ENCODE data around the gene DNAAF5.
A peak's percentile ranks its signal among the peaks of the same experiment; 100 is the strongest.
"Not testable (repeated sequence)": the region's sequence is repeated elsewhere in the genome, so short reads cannot be mapped to it uniquely, and the experiment has no call there.

DNAAF5 gene

DNA sequence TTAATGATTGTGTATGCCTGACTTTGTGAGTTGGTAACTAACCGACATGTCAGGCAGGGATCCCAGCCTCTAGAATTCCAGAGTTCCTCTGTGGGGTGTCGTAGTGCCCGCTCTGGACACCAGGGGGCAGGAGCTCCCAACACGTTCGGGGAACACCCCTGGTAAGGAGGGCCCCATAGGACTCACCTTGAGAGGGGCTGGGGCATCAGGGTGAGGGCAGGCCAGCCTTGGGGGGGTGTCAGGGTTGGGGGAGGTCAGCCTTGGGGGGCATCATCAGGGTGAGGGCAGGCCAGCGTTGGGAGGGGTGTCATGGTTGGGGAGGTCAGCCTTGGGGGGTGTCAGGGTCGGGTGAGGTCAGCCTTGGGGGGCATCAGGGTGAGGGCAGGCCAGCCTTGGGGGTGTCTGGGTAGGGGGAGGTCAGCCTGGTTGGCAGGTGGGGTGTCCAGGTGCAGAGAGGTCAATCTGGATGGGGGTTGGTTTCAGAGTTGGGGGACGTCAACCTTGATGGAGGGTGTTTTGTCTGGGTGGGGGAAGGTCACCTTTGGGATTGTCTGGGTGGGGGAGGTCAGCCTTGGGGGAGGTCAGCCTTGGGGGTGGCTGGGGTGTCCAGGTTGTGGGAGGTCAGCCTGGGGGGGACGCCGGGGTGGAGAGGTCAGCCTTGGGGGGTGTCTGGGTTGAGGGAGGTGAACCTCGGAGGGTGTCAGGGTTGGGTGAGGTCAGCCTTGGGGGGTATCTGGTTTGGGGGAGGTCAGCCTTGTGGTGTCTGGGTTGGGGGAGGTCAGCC lies 60.2 kb downstream of the DNAAF5 start:
- peak; percentile 33 to 85 (median 68) for DNase-seq

DNA sequence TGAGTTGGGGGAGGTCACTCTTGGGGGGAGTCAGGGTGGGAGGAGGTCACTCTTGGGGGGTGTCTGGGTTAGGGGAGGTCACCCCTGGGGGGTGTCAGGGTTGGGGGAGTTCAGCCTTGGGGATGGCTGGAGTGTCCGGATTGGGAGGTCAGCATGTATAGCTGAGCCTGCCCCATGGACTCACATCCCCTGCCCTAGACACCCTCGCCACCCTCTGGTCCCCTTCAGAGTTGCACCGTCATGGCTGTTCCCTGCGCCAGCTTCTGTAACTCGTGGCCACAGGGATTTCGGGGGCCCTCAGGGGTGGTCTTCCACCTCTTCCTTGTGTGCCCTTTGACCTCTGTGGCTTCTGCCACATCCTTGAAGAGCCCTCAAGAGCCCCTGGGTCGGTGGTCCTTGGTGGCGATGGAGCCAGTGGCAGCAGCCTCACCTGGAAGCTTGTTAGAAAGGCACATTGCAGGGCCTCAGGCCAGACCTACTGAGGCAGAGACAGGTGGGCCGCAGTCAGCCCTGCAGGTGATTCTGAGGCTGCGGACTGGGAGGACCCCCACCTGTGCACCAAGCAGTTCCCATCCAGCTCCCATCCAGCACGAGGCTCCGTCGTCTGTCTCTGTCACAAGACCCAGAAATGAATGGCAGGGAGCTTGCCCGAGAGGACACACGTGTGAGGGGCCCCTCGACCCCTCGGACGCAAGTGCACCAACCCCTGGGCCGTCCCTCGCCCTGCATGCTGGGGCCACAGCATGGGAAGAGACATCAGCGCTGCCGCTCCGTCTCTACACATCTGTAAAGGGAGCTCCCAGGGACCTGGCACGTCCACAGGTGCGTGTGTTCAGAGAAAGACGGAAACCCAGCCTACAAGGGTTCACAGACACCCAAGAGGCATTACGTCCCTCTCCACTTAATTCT lies 61.1 kb downstream of the DNAAF5 start:
- no peak for DNase-seq
- intact Hi-C loops (cut with DNase I) = loop anchor here (10.0 kb wide), 1 partner anchor 87 kb away; the partner anchor contains the start of gene GET4

More for the DNA sequence above, 60.2 kb downstream of the DNAAF5 start:
- intact Hi-C loops (cut with DNase I) = loop anchor here (10.0 kb wide), 1 partner anchor 88 kb away; the partner anchor contains the start of gene GET4

DNA sequence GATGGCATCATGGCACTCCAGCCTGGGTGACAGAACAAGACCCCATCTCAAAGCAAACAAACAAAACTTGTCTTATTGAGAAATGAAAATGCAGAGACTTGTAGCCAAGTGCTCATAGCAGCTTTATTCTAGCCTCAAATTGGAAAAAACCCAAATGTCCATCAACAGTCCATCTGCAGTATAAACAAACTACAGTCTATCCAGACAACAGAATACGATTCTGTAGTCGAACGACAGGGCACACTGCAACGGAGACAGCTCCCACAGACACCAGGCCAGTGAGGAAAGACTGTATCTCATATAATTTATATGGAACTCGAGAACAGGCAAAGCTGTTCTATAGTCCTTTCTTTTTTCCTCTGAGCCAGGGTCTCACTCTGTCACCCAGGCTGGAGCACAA lies 65.0 kb downstream of the DNAAF5 start:
- intact Hi-C loops (cut with DNase I) = no loop called here
- no peak for DNase-seq

DNA sequence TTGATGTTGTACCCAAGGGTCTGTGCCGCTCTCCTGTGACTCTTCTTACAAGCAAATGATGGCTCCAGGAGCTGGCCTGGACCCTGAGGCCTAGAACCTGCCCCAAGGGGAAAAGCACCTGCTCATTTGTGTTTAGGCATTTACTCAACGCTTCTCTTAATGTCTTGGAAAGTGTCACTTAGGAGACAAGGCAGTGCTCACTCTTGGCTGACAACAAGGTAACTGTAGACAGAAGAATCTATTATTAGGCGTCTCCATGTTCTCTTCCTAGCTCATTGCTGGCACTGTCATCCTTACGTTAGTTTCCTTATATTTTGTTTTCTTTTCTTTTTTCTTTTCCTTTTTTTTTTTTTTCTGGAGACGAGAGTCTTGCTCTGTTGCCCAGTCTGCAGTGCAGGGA lies 67.7 kb downstream of the DNAAF5 start:
- DNase-seq = no peak
- intact Hi-C loops (cut with DNase I) = no loop called here

DNA sequence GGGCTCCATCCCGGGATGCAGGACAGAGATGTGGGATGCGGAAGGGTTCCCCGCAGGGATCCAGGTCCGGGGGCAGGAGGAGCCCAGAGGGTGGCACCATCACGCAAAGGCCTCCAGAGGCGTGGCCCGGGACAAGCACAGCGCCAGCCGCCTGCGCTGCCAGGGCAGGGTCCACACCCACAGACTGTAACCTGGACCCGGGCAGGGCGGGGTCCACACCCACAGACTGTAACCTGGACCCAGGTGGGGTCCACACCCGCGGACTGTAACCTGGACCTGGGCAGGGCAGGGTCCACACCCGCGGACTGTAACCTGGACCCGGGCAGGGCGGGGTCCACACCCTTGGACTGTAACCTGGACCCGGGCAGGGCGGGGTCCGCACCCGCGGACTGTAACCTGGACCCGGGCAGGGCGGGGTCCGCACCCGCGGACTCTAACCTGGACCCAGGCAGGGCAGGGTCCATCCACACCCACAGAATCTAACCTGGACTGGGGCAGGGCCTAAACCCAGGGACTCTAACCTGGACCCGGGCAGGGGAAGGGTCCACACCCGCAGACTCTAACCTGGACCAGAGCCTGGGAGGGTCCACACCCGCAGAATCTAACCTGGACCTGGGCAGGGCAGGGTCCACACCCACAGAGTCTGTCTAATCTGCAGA lies 68.3 kb downstream of the DNAAF5 start:
- intact Hi-C loops (cut with DNase I) = no loop called here
- no peak for DNase-seq

DNA sequence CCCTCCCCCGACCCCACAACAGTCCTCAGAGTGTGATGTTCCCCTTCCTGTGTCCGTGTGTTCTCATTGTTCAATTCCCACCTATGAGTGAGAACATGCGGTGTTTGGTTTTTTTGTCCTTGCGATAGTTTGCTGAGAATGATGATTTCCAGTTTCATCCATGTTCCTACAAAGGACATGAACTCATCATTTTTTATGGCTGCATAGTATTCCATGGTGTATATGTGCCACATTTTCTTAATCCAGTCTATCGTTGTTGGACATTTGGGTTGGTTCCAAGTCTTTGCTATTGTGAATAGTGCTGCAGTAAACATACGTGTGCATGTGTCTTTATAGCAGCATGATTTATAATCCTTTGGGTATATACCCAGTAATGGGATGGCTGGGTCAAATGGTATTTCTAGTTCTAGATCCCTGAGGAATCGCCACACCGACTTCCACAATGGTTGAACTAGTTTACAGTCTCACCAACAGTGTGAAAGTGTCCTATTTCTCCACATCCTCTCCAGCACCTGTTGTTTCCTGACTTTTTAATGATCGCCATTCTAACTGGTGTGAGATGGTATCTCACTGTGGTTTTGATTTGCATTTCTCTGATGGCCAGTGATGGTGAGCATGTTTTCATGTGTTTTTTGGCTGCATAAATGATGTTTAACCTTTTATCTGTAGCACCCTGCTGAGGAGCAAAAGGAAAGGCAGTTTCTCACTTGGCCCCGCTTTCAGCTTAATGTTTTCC lies 70.1 kb downstream of the DNAAF5 start:
- intact Hi-C loops (cut with DNase I); DNase-seq: not testable (repeated sequence)

DNA sequence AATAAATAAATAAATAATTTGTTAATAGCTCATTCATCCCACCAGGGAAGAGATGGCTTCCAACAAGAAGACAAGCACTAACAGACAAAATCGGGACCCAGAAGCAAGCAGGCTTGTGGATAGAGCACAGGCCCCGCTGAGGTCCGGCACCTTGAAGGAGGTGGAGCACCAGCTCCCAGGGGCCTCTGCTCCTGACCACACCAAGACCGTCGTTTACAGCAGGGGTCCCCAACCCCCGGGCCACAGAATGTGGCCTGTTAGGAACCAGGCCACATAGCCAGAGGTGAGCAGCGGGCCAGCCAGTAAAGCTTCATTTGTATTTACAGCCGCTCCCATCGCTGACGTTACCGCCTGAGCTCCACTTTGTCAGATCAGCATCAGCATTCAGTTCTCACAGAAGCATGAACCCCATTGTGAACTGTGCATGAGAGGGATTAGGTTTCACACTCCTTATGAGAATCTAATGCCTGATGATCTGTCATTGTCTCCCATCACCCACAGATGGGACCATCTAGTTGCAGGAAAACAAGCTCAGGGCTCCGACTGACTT lies 72.5 kb downstream of the DNAAF5 start:
- intact Hi-C loops (cut with DNase I) = no loop called here
- DNase-seq = no peak

DNA sequence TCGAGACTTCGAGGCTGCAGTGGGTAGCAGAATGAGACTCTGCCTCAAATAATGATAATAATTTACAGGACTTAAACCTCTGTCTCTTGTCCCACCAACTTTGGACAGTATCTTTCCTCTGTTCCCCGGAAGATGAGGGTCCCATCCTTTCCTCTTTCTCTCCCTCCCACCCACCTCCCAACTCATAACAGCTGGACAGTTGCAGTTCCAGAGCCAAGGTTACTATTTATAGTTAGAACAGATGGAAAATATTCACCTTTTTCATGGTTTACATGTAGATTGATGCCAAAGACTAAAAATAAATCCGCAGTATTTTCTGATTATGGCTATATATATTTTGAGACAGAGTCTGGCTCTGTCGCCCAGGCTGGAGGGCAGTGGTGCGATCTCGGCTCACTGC lies 74.2 kb downstream of the DNAAF5 start:
- intact Hi-C loops (cut with DNase I) = no loop called here
- DNase-seq = no peak

DNA sequence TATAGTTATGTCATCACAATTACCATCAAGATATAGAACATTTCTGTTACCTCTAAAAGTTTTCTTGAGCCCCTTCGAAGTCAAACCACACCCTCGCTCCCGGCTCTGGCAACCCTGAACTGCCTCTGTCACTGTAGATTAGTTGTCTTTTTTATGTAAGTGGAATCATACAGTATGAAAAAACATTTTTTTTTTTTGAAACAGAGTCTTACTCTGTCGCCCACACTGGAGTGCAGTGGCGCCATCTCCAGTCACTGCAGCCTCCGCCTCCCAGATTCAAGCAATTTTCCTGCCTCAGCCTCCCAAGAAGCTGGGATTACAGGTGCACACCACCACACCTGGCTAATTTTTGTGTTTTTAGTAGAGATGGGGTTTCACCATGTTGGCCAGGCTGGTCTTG lies 74.9 kb downstream of the DNAAF5 start:
- intact Hi-C loops (cut with DNase I); DNase-seq: not testable (repeated sequence)

DNA sequence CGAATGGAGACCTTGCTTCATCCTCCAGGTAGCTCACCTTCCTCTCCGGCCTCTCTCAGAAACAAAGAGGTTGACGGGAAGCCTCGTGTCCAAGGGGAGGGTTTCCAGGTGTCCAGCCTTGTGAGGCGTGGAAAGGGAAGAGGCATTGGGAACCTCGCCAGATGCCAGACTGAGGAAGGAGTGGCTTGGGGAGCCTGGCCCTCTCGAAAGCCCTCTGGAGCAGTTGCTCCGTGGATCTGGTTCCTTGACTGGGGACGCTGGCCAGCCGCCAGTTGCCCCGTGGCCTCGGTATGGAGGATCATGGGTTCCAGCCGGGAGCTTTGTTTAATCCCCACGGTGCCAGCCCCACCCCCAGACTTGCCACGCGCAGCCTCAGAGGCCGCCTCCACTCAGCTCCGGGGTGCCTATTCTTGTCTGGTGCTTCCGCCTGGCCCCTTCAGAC lies 75.5 kb downstream of the DNAAF5 start:
- DNase-seq = peak in 37 of 42 donors; percentile 22 to 77 (median 56)

DNA sequence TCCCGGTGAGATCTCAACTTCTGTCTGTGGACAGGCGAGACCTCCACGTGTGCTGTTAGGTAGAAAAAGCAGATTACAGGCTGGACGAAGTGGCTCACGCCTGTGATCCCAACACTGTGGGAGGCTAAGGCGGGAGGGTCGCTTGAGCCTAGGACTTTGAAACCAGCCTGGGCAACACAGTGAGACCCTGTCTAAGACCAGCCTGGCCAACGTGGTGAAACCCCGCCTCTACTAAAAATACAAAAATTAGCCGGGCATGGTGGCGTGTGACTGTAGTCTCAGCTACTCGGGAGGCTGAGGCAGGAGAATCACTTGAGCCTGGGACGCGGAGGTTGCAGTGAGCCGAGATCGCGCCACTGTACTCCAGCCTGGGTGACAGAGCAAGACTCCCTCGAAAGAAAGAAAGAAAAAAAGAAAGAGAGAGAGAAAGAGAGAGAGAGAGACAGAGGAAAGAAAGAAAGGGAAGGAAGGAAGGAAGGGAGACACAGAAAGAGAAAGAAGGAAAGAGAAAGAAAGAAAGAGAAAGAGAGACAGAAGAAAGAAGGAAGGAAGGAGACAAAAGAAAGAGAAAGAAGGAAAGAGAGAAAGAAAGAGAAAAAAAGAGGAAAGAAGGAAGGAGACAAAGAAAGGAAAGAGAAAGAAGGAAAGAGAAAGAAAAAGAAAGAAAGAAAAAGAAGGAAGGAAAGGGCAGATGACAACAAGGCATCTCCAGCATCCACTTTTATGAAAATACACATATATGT lies 76.2 kb downstream of the DNAAF5 start:
- intact Hi-C loops (cut with DNase I) = no loop called here
- DNase-seq = no peak

More for the DNA sequence above, 75.5 kb downstream of the DNAAF5 start:
- intact Hi-C loops (cut with DNase I) = no loop called here

DNA sequence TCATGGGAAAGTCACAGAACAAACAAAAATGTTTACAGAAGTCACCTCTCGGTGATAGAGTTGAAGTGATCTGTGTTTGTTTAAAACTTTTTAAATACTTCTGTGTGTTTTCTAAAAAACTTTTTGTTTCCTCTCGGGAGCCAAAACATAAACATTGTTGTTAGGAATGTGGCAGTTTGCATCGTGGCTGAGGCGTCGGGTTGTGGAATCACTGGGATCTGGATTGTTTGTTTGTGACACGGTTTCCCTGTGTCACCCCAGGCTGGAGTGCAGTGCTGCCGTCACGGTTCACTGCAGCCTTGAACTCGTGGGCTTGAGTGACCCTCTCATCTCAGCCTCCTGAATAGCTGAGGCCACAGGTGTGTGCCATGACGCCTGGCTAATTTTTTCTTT lies 76.7 kb downstream of the DNAAF5 start:
- DNase-seq = no peak
- intact Hi-C loops (cut with DNase I) = no loop called here

DNA sequence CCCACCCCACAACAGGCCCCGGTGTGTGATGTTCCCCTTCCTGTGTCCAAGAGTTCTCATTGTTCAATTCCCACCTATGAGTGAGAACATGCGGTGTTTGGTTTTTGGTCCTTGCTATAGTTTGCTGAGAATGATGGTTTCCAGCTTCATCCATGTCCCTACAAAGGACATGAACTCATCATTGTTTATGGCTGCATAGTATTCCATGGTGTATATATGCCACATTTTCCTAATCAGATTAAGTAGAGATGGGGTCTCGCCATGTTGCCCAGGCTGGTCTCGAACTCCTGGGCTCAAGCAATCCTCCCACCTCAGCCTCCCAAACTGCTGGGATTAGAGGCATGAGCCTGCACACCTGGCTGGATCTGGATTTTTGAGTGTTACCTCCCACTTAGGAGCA lies 77.3 kb downstream of the DNAAF5 start:
- intact Hi-C loops (cut with DNase I); DNase-seq: not testable (repeated sequence)

DNA sequence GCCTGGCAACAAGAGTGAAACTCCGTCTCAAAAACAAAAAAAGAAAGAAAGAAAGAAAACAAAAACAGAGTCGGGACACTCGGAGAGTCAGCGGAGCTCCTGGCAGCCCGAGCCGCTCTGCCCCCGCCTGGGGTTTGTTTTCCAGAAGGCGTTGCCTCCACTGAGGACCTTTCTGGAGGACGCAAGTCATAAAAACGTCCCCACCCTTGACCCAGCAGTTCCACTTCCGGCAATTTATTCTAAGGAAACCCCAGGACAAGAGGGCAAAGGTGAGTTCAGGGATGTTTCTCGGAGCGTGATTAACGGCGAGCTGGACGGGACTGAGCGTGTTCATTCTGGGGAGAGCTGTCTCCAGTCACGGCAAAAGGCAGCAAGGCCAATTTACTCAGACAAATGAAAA lies 78.8 kb downstream of the DNAAF5 start:
- intact Hi-C loops (cut with DNase I) = no loop called here

DNA sequence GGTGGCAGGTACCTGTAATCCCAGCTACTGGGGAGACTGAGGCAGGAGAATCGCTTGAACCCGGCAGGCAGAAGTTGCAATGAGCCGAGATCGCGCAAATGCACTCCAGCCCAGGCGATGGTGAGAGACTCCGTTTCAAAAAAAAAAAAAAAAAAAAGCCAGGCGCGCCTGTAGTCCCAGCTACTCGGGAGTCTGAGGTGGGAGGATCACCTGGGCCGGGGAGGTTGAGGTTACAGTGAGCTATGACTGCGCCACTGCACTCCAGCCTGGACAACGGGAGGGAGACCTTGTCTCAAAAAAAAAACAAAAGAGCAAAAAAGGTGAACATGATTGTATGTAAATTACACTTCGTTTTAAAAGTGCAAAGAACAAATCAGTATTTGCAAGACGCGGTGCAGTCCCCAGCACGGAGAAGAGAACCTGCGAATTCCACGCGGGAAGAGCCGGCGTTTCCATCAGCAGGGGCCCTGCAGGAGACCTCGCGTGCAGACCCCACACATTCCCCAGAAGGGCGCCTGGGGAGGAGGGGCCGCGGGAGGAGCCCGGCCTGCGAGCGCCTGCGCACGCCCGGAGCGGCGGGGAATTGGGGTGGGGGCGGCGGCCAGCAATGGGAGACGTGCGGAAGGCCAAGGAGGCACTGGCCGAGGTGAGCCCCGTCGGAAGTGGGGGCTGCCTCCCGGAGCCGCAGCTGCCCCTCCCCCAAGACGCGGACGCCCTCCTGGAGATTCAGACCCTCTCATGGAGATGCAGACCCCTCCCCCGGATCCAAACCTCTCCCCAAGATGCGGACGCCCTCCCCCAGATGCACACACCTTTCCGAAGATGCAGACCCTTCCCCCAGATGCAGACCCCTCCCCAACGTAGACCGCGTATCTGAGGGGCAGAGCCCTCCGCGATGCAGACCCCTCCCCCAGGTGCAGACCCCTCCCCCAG lies 89.1 kb downstream of the DNAAF5 start:
- intact Hi-C loops (cut with DNase I) = no loop called here
- DNase-seq = peak in 29 of 42 donors; percentile 22 to 70 (median 39)

More for the DNA sequence above, 78.8 kb downstream of the DNAAF5 start:
- no peak for DNase-seq

DNA sequence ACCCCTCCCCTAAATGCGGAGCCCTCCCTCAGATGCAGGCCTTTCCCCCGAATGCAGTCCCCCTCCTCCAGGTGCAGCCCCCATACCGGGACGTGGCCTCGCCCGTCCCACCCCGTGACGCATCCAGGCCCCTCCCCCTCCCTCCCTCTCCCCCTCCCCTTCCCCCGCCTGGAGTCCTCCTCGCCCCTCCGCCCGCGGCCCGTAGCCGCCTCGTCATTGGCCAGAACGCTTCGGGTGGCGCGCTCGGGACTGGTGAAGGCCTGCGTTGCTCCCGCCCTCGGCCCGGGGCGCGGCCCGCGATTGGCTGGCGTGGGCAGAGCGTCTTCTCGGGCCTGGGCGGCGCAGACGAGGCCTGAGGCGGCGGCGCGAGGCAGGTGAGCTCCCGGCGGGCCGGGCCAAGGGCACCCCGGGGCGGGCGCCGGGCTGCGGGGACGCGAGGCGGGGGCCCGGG lies 89.8 kb downstream of the DNAAF5 start:
- intact Hi-C loops (cut with DNase I) = no loop called here
- DNase-seq = peak; percentile 91 to 99 (median 98)
